ENCODE data around the gene LRIT2.

- TF ChIP-seq, protein P1, sequence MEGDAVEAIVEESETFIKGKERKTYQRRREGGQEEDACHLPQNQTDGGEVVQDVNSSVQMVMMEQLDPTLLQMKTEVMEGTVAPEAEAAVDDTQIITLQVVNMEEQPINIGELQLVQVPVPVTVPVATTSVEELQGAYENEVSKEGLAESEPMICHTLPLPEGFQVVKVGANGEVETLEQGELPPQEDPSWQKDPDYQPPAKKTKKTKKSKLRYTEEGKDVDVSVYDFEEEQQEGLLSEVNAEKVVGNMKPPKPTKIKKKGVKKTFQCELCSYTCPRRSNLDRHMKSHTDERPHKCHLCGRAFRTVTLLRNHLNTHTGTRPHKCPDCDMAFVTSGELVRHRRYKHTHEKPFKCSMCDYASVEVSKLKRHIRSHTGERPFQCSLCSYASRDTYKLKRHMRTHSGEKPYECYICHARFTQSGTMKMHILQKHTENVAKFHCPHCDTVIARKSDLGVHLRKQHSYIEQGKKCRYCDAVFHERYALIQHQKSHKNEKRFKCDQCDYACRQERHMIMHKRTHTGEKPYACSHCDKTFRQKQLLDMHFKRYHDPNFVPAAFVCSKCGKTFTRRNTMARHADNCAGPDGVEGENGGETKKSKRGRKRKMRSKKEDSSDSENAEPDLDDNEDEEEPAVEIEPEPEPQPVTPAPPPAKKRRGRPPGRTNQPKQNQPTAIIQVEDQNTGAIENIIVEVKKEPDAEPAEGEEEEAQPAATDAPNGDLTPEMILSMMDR (IDR thresholded peaks at IDR 0.05), result no peak
- TF ChIP-seq POLR2A (IDR thresholded peaks at IDR 0.05), result no peak
Observed at GRCh38 chr10:84213076-84213475, 12.3 kb downstream of the LRIT2 start.

All from lower leg skin (tissue), 3 donors.